ENCODE data around the gene RAPGEF5. TPM values are rescaled to one million over a fixed set of nuclear protein-coding genes. Genes with fewer than 3 reads are reported as not detected.

RAPGEF5 gene
- total RNA-seq, 1 experiment from 2014 or later = 5.6 TPM

DNA sequence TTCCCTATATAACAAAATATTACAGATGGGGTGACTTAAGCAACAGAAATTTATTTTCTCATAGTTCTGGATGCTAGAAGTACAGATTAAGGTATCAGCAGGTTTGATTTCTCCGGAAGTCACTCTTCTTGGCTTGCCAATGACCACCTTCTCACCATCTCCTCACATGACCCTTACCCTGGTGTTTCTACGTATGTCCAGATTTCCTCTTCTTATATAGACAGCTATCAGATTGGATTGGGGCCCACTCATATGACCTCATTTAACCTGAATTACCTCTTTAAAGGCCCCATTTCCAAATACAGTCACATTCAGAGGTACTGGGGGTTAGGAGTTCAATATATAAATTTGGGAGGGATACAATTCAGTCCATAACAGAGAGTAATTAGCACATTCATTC is 17.0 kb upstream of the RAPGEF5 start:
- Histone ChIP-seq H3K27me3 (ENCODE audit: low read length) (no peaks in the 10 kb centered on the region), H2AFZ (ENCODE audit: low read length) (no peak overlapping the region), H3K27ac (ENCODE audit: low read length) (no peak overlapping the region), H4K20me1 (ENCODE audit: low read length) (no peaks in the 10 kb centered on the region), H3K79me2 (ENCODE audit: low read length) (no peaks in the 10 kb centered on the region), H3K9me2 (replicated peaks; ENCODE audit: low read length) (no peaks in the 10 kb centered on the region), H3K4me1 (ENCODE audit: insufficient read depth, low read length) (peaks cover 6% of the 10 kb centered on the region; the same call in 1 of the 2 replicates), H3K9ac (ENCODE audit: low read length) (no peak overlapping the region), H3F3A (ENCODE audit: low read length, unreplicated experiment) (no peaks in the 10 kb centered on the region), H3K4me2 (ENCODE audit: low read length) (no peak overlapping the region), H3K9me3 (ENCODE audit: low read length) (no peaks in the 10 kb centered on the region), H3K36me3 (ENCODE audit: low read depth, low read length) (no peaks in the 10 kb centered on the region), H3K4me3 (ENCODE audit: low read length) (no peak overlapping the region)
- CTCF ChIA-PET = no interaction called here
- TF ChIP-seq, protein P1, sequence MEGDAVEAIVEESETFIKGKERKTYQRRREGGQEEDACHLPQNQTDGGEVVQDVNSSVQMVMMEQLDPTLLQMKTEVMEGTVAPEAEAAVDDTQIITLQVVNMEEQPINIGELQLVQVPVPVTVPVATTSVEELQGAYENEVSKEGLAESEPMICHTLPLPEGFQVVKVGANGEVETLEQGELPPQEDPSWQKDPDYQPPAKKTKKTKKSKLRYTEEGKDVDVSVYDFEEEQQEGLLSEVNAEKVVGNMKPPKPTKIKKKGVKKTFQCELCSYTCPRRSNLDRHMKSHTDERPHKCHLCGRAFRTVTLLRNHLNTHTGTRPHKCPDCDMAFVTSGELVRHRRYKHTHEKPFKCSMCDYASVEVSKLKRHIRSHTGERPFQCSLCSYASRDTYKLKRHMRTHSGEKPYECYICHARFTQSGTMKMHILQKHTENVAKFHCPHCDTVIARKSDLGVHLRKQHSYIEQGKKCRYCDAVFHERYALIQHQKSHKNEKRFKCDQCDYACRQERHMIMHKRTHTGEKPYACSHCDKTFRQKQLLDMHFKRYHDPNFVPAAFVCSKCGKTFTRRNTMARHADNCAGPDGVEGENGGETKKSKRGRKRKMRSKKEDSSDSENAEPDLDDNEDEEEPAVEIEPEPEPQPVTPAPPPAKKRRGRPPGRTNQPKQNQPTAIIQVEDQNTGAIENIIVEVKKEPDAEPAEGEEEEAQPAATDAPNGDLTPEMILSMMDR (conservative IDR thresholded peaks at IDR 0.05; ENCODE audit: low read depth, low read length) = no peak
- TF ChIP-seq EZH2 (IDR thresholded peaks at IDR 0.05; ENCODE audit: low read length, unreplicated experiment) (no peak), EZH2phosphoT487 (IDR thresholded peaks at IDR 0.05; ENCODE audit: borderline replicate concordance, low read length) (no peak)
- DNase-seq (no peak), ATAC-seq (no peak)
- intact Hi-C loops (cut with micrococcal nuclease) = no loop called here
- no TSS peak for BruUV-seq (replicated peaks)
- POLR2A ChIA-PET (ENCODE audit: unreplicated experiment) = no interaction called here

DNA sequence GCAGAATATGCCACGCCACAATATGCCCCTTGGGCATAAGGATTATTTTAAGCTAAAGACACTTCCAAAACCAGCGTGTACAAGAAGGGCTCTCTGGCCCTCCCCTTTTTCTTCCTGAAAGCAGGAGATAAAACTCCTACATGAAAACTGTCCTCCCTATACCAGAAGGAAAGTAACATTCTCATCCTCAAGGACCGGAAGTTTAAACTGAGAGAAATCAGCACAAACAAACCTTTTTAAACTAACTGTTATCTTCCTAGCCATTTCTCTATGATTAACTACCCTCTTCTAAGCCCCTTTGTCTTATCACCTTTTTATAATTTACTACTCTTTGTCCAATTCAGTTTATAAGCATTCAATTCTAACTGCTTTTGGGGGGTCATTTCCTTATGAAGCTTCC is 16.4 kb upstream of the RAPGEF5 start:
- no peaks in the 10 kb centered on the region for H3F3A ChIP-seq (ENCODE audit: low read length, unreplicated experiment)

DNA sequence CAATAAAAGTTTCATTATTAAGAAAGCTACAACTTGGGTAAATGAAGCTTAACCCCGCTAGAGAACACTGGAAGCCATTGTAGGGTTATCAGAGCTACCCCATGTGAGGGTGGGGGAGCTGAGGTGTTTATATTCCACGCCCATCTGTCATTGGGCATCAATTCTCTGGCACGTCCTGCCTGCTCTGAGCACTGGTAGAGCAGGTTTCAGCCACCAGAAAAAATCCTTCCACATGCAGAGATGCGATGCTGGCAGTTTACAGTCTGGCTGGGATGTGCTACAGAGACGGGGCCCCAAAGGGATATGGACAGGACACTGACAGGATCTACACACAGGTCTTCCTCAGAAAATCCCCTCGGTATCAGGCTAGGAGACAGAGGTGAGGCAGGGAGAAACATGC is 15.9 kb upstream of the RAPGEF5 start:
- H3K9ac ChIP-seq (ENCODE audit: low read length) = no peak overlapping the region
- TF ChIP-seq, protein P1 (conservative IDR thresholded peaks at IDR 0.05; ENCODE audit: low read depth, low read length) = no peak
- H3K4me3 ChIP-seq (ENCODE audit: low read length) = no peak overlapping the region
- intact Hi-C loops (cut with micrococcal nuclease) = no loop called here
- no peaks in the 10 kb centered on the region for H3K9me2 ChIP-seq (replicated peaks; ENCODE audit: low read length)
- H3K79me2 ChIP-seq (ENCODE audit: low read length) = no peaks in the 10 kb centered on the region
- no peak for ATAC-seq
- no peak overlapping the region for H3K27ac ChIP-seq (ENCODE audit: low read length)
- CTCF ChIA-PET = interaction anchor here (0.5 kb wide), 1 partner anchor 17 kb away, joined by 8 read pairs; no protein-coding TSS in a partner anchor
- no peaks in the 10 kb centered on the region for H3F3A ChIP-seq (ENCODE audit: low read length, unreplicated experiment)
- H2AFZ ChIP-seq (ENCODE audit: low read length) = no peak overlapping the region
- peak; percentile 20 for DNase-seq
- no peaks in the 10 kb centered on the region for H3K27me3 ChIP-seq (ENCODE audit: low read length)
- BruUV-seq (replicated peaks) = no TSS peak
- peaks cover 6% of the 10 kb centered on the region; the same call in 1 of the 2 replicates for H3K4me1 ChIP-seq (ENCODE audit: insufficient read depth, low read length)
- no peaks in the 10 kb centered on the region for H3K36me3 ChIP-seq (ENCODE audit: low read depth, low read length)
- peak overlapping the region; percentile 5; the same call in 1 of the 2 replicates for H3K4me2 ChIP-seq (ENCODE audit: low read length)
- H4K20me1 ChIP-seq (ENCODE audit: low read length) = no peaks in the 10 kb centered on the region
- no peaks in the 10 kb centered on the region for H3K9me3 ChIP-seq (ENCODE audit: low read length)
- POLR2A ChIA-PET (ENCODE audit: unreplicated experiment) = no interaction called here

More for the DNA sequence above, 16.4 kb upstream of the RAPGEF5 start:
- no peak for DNase-seq
- no peak overlapping the region for H3K27ac ChIP-seq (ENCODE audit: low read length)
- no peaks in the 10 kb centered on the region for H4K20me1 ChIP-seq (ENCODE audit: low read length)
- H3K9ac ChIP-seq (ENCODE audit: low read length) = no peak overlapping the region
- no peak for ATAC-seq
- H3K9me3 ChIP-seq (ENCODE audit: low read length) = no peaks in the 10 kb centered on the region
- intact Hi-C loops (cut with micrococcal nuclease) = no loop called here
- ChIA-PET CTCF (interaction anchor here (0.5 kb wide), 1 partner anchor 17 kb away, joined by 8 read pairs; no protein-coding TSS in a partner anchor), POLR2A (ENCODE audit: unreplicated experiment) (no interaction called here)
- H3K4me2 ChIP-seq (ENCODE audit: low read length) = no peak overlapping the region
- no peak for TF ChIP-seq EZH2phosphoT487 (IDR thresholded peaks at IDR 0.05; ENCODE audit: borderline replicate concordance, low read length)
- TF ChIP-seq, protein P1 (conservative IDR thresholded peaks at IDR 0.05; ENCODE audit: low read depth, low read length) = no peak
- TF ChIP-seq EZH2 (IDR thresholded peaks at IDR 0.05; ENCODE audit: low read length, unreplicated experiment) = no peak
- peaks cover 6% of the 10 kb centered on the region; the same call in 1 of the 2 replicates for H3K4me1 ChIP-seq (ENCODE audit: insufficient read depth, low read length)
- no peaks in the 10 kb centered on the region for H3K79me2 ChIP-seq (ENCODE audit: low read length)
- no TSS peak for BruUV-seq (replicated peaks)
- H3K4me3 ChIP-seq (ENCODE audit: low read length) = no peak overlapping the region
- H3K27me3 ChIP-seq (ENCODE audit: low read length) = no peaks in the 10 kb centered on the region
- no peak overlapping the region for H2AFZ ChIP-seq (ENCODE audit: low read length)
- H3K36me3 ChIP-seq (ENCODE audit: low read depth, low read length) = no peaks in the 10 kb centered on the region
- no peaks in the 10 kb centered on the region for H3K9me2 ChIP-seq (replicated peaks; ENCODE audit: low read length)

Measured in PC-3 (cell line).